WTC11 (cell line): ENCODE measurements around the gene PRR35. TPM values are rescaled to one million over a fixed set of nuclear protein-coding genes. Genes with fewer than 3 reads are reported as not detected.

ENCODE experiments used
- AFF4 ChIP-seq: sonication (generic); formaldehyde crosslinking; IDR thresholded peaks from 2 replicates; pipeline ENCODE4 v1.8.1; 2023; ENCODE audit warnings: mild to moderate bottlenecking, missing genetic modification reagents, borderline replicate concordance
- ARID4B ChIP-seq: sonication (generic); formaldehyde crosslinking; IDR thresholded peaks from 2 replicates; pipeline ENCODE4 v1.8.0; 2023; ENCODE audit warnings: missing genetic modification reagents, mild to moderate bottlenecking, borderline replicate concordance
- ATF6 ChIP-seq: sonication (generic); formaldehyde crosslinking; IDR thresholded peaks from 2 replicates; pipeline ENCODE4 v1.8.1; 2023; ENCODE audit warnings: mild to moderate bottlenecking, missing genetic modification reagents
- CBFB ChIP-seq: sonication (generic); formaldehyde crosslinking; IDR thresholded peaks from 2 replicates; pipeline ENCODE4 v1.8.1; 2022; ENCODE audit warnings: mild to moderate bottlenecking, low read depth, missing genetic modification reagents
- CREB1 ChIP-seq: sonication (generic); formaldehyde crosslinking; IDR thresholded peaks from 2 replicates; pipeline ENCODE4 v1.8.0; 2023; ENCODE audit warnings: mild to moderate bottlenecking, missing genetic modification reagents
- ESRRA ChIP-seq: sonication (generic); formaldehyde crosslinking; IDR thresholded peaks from 2 replicates; pipeline ENCODE4 v1.8.1; 2022; ENCODE audit warnings: mild to moderate bottlenecking, missing genetic modification reagents, borderline replicate concordance
- FOXK1 ChIP-seq: sonication (generic); formaldehyde crosslinking; IDR thresholded peaks from 2 replicates; pipeline ENCODE4 v1.8.0; 2022; ENCODE audit warnings: mild to moderate bottlenecking, moderate library complexity, missing genetic modification reagents
- FOXP4 ChIP-seq: sonication (generic); formaldehyde crosslinking; IDR thresholded peaks from 2 replicates; pipeline ENCODE4 v1.8.0; 2022; ENCODE audit warnings: mild to moderate bottlenecking, missing genetic modification reagents
- GABPB1 ChIP-seq: sonication (generic); formaldehyde crosslinking; IDR thresholded peaks from 2 replicates; pipeline ENCODE4 v1.8.1; 2023; ENCODE audit warnings: mild to moderate bottlenecking, missing genetic modification reagents
- HMGXB4 ChIP-seq: sonication (generic); formaldehyde crosslinking; IDR thresholded peaks from 2 replicates; pipeline ENCODE4 v1.8.1; 2023; ENCODE audit warnings: mild to moderate bottlenecking, moderate library complexity, missing genetic modification reagents
- MAX ChIP-seq: sonication (generic); formaldehyde crosslinking; IDR thresholded peaks from 2 replicates; pipeline ENCODE4 v1.8.0; 2022; ENCODE audit warnings: mild to moderate bottlenecking, missing genetic modification reagents
- NR2C2 ChIP-seq: sonication (generic); formaldehyde crosslinking; IDR thresholded peaks from 2 replicates; pipeline ENCODE4 v1.8.0; 2022; ENCODE audit warnings: mild to moderate bottlenecking, missing genetic modification reagents
- PREB ChIP-seq: sonication (generic); formaldehyde crosslinking; IDR thresholded peaks from 2 replicates; pipeline ENCODE4 v1.8.1; 2022; ENCODE audit warnings: mild to moderate bottlenecking, missing genetic modification reagents, moderate library complexity, borderline replicate concordance
- RELA ChIP-seq: sonication (generic); formaldehyde crosslinking; IDR thresholded peaks from 2 replicates; pipeline ENCODE4 v1.8.1; 2022; ENCODE audit warnings: missing genetic modification reagents, mild to moderate bottlenecking, borderline replicate concordance
- SP1 ChIP-seq: sonication (generic); formaldehyde crosslinking; conservative IDR thresholded peaks from 2 replicates; pipeline ENCODE4 v1.8.1; 2022; ENCODE audit warnings: missing genetic modification reagents
- ZNF263 ChIP-seq: sonication (generic); formaldehyde crosslinking; IDR thresholded peaks from 2 replicates; pipeline ENCODE4 v1.8.1; 2022; ENCODE audit warnings: low read depth, mild to moderate bottlenecking, moderate library complexity, missing genetic modification reagents
- ZNF281 ChIP-seq: sonication (generic); formaldehyde crosslinking; IDR thresholded peaks from 2 replicates; pipeline ENCODE4 v1.8.0; 2023; ENCODE audit warnings: mild to moderate bottlenecking, missing genetic modification reagents
- total RNA-seq: library from RNA; stranded (reverse); gene quantifications from 3 replicates; pipeline ENCODE4 v1.2.3, GENCODE V29; 2021

PRR35 gene
- total RNA-seq, 1 experiment from 2014 or later, result 0.72 TPM

GRCh38 chr16:527015-527903, 32.9 kb upstream of the PRR35 start, which contains the start of gene CAPN15 (continued):
- TF ChIP-seq HMGXB4 (CRISPR knock-in tag) (peak; percentile 93; the same call in 1 of the 2 replicates), GABPB1 (CRISPR knock-in tag) (peak; percentile 84), CBFB (CRISPR knock-in tag) (no peak), FOXP4 (CRISPR knock-in tag) (peak; percentile 68; the same call in 1 of the 2 replicates), ZNF263 (no peak), CREB1 (CRISPR knock-in tag) (no peak), FOXK1 (CRISPR knock-in tag) (no peak), ZNF281 (no peak), AFF4 (CRISPR knock-in tag) (no peak), ARID4B (CRISPR knock-in tag) (peak; percentile 85), PREB (CRISPR knock-in tag) (no peak; the same call in 1 of the 2 replicates), NR2C2 (no peak), ATF6 (CRISPR knock-in tag) (no peak), SP1 (CRISPR knock-in tag) (peak; percentile 90), RELA (CRISPR knock-in tag) (peak; percentile 87; the same call in 1 of the 2 replicates), MAX (peak; percentile 82), ESRRA (CRISPR knock-in tag) (peak; percentile 91)
